ENCODE data around the gene UNK.

Gene UNK

DNA sequence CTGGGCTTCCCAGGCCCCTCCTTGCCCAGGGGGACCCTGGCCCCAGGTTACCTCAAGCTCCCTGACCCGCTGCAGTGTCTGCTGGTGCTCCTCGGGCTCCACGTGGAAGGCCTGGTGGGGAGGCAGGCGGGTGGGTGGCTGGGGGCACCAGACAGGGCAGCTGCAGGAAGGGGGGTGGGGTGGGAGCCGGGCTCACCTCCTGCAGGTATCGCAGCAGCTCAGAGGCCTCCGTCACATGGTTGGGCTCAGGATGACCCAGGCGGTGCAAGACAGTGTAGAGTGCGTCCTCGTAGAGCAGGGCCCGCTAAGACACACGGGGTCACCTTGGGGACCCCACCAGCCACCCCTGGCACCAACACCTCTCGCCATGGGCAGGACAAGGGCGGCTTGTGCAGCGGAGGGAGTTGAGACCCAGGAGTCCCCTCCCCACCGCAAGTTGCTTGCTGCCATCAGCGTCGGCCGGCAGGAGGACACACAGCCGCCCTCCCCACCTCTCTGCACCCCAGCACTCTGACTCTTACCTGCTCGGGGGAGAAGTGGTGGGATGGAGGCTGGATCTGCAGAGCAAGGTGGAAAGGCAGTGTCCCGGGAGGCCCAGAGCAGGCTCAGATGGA lies 58.5 kb downstream of the UNK start:
- no peak for TF ChIP-seq TAF1 (IDR thresholded peaks at IDR 0.05; ENCODE audit: borderline replicate concordance, insufficient read depth, low read length)
- no peak for TF ChIP-seq POLR2AphosphoS5 (IDR thresholded peaks at IDR 0.05; ENCODE audit: low read depth, low read length)
- TF ChIP-seq FOXP2 (optimal IDR thresholded peaks at IDR 0.05; ENCODE audit: borderline replicate concordance, extremely low read depth, extremely low read length, insufficient read depth), result no peak
- no peak for TF ChIP-seq SIN3A (IDR thresholded peaks at IDR 0.05; ENCODE audit: borderline replicate concordance, insufficient read depth, low read length)
- TF ChIP-seq, protein P1, sequence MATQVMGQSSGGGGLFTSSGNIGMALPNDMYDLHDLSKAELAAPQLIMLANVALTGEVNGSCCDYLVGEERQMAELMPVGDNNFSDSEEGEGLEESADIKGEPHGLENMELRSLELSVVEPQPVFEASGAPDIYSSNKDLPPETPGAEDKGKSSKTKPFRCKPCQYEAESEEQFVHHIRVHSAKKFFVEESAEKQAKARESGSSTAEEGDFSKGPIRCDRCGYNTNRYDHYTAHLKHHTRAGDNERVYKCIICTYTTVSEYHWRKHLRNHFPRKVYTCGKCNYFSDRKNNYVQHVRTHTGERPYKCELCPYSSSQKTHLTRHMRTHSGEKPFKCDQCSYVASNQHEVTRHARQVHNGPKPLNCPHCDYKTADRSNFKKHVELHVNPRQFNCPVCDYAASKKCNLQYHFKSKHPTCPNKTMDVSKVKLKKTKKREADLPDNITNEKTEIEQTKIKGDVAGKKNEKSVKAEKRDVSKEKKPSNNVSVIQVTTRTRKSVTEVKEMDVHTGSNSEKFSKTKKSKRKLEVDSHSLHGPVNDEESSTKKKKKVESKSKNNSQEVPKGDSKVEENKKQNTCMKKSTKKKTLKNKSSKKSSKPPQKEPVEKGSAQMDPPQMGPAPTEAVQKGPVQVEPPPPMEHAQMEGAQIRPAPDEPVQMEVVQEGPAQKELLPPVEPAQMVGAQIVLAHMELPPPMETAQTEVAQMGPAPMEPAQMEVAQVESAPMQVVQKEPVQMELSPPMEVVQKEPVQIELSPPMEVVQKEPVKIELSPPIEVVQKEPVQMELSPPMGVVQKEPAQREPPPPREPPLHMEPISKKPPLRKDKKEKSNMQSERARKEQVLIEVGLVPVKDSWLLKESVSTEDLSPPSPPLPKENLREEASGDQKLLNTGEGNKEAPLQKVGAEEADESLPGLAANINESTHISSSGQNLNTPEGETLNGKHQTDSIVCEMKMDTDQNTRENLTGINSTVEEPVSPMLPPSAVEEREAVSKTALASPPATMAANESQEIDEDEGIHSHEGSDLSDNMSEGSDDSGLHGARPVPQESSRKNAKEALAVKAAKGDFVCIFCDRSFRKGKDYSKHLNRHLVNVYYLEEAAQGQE (IDR thresholded peaks at IDR 0.05; ENCODE audit: insufficient read depth in 1 of 2, low read depth in 2 of 2, low read length in 2 of 2), result no peak

DNA sequence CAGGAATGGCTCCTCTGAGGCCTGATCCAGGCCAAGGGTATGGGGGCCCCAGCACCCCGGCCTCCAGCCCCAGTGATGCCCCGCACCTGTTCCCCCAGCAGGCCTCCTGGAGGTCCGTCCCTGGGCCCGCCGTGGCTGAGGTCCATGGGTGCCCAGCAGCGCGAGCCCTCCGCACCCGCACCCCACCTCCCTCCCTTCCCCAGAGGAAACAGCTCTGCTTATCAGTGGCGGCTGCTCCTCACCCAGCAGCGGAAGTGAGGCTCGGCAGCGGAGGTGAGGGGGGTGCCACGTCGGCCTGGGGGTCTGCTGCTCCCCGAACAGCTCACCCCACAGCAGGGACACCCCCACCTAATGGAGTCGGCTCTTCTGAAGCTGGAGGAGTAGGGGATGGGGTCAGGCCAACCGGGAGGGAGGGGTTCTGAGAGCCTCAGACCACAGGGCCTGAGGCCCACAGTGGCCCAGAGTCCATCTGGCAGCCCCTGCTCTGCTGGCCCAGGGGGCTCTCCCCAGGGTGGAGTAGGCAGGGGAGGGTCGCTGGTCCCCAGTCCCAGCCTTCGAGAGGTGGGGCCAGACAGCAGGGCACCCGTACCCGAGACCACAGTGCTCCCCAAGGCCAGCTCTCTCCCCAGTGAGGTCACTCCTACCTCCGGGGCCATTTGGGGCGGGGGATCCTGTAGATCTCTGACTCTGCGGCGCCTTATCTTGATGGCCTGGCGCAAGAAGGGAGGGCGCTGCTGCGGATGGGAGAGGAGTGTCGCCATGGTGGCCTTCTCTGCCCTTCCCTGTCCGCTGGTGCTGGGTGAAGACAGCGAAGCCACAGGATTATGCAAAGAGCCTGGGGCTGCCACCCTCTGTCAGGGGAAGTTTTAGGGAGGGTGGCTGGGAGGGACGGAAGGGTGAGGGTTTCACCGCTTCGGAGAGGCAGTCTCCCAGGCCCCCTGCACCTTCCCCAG lies 59.2 kb downstream of the UNK start, which contains the start of gene UNC13D:
UNC13D (minus strand) TSS at position 828 of the 953 bp plus-strand sequence; CDS start at position 761, 67 bp downstream.
- TF ChIP-seq, protein P1 (IDR thresholded peaks at IDR 0.05; ENCODE audit: insufficient read depth in 1 of 2, low read depth in 2 of 2, low read length in 2 of 2), result no peak
- TF ChIP-seq FOXP2 (optimal IDR thresholded peaks at IDR 0.05; ENCODE audit: borderline replicate concordance, extremely low read depth, extremely low read length, insufficient read depth) (no peak), TAF1 (IDR thresholded peaks at IDR 0.05; ENCODE audit: borderline replicate concordance, insufficient read depth, low read length) (no peak), POLR2AphosphoS5 (IDR thresholded peaks at IDR 0.05; ENCODE audit: low read depth, low read length) (no peak), SIN3A (IDR thresholded peaks at IDR 0.05; ENCODE audit: borderline replicate concordance, insufficient read depth, low read length) (no peak)

DNA sequence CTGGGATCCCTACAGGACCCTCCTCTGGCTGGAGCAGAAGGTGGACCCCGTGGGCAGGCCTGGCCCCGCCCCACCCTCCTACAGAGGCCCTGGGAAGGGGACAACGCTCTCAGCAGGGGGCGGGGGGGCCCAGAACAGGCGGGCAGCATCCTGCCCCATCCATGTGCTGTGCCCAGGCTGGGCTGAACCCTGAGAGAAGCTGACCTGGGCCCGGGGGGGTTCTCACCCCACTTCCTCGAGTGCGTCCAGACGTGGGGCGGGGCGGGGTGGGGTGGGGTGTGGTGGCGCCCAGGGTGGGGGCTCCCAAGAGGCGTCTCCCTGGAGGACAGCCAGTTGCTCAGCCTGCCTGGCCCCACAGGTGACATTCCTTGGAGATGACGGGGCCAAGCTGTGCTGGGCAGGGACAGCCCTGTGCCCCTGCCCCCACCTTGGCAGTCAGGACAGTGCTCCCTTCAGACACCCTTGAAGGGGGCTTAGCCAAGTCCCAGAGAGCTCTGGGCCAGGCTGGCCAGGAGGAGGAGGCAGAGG lies 60.0 kb downstream of the UNK start:
- TF ChIP-seq, protein P1 (IDR thresholded peaks at IDR 0.05; ENCODE audit: insufficient read depth in 1 of 2, low read depth in 2 of 2, low read length in 2 of 2), result no peak
- TF ChIP-seq POLR2AphosphoS5 (IDR thresholded peaks at IDR 0.05; ENCODE audit: low read depth, low read length) (no peak), SIN3A (IDR thresholded peaks at IDR 0.05; ENCODE audit: borderline replicate concordance, insufficient read depth, low read length) (no peak), FOXP2 (optimal IDR thresholded peaks at IDR 0.05; ENCODE audit: borderline replicate concordance, extremely low read depth, extremely low read length, insufficient read depth) (no peak), TAF1 (IDR thresholded peaks at IDR 0.05; ENCODE audit: borderline replicate concordance, insufficient read depth, low read length) (no peak)

DNA sequence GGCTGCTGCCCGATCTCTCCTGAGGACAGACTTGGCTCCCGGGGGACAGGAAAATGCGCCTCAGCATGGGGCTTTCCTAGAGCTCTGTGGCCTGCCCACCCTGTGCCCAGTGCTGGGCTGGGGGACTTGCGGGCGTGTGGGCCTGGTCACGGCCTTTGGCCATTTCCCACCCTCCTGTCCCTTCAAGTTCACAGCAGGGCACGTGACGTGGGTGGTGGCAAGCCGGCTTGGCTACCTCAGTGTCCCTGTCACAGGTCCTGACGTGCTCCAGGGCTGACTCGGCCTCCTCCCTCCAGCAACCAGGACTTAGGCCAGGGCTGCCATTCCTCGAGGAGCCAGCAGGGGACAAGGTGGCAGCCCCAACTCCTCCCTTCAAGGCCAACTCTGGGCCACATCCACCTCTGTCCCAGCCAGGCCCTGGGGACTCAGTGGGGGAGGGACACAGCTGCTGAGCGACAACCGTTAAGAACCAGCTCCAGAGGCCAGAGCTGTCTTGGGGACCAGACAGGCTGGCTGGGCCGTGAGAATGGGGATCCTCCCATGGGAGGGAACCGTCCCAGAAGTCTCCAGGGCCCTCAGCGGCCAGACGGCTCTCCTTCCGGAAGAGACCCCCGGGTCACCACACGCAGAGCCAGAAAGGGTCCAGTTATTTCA lies 60.6 kb downstream of the UNK start:
- TF ChIP-seq TAF1 (IDR thresholded peaks at IDR 0.05; ENCODE audit: borderline replicate concordance, insufficient read depth, low read length), result no peak
- peak; percentile 23 for TF ChIP-seq FOXP2 (optimal IDR thresholded peaks at IDR 0.05; ENCODE audit: borderline replicate concordance, extremely low read depth, extremely low read length, insufficient read depth)
- TF ChIP-seq POLR2AphosphoS5 (IDR thresholded peaks at IDR 0.05; ENCODE audit: low read depth, low read length), result no peak
